22Rv1 (cell line): ENCODE data around the gene COX10.

Source experiments
- CTCF ChIP-seq: fragments of 450-650 bp; IDR thresholded peaks from 2 replicates; pipeline ENCODE4 v1.5.1; 2017; ENCODE audit warnings: mild to moderate bottlenecking
- ZFX ChIP-seq: fragments of 450-650 bp; IDR thresholded peaks from 2 replicates; pipeline ENCODE4 v1.6.1; 2017; ENCODE audit warnings: antibody characterized with exemption, borderline replicate concordance

DNA sequence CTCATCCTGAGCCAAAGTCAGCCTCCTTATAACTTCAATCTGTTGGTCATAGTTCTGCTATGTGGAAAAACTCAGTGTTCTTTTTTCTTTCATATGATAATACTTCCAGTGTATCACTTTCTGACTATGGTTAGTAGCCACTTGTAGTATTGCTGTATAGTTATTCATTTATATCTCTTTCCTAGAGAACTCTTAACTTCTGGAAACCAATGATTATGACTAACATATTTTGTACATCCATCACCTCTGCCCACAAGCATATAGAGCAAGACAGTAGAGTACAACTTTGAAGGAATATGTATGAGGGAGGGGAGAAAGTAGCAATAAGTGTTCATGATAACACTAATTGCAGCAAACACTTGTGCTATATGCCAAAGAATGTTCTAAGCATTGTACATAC, 38.6 kb downstream of the COX10 start:
- no peak for TF ChIP-seq CTCF
- no peak for TF ChIP-seq ZFX
